ENCODE results near the gene MARCKS. TPM values are rescaled to one million over a fixed set of nuclear protein-coding genes. Genes with fewer than 3 reads are reported as not detected.

The MARCKS gene
- total and polyA plus RNA-seq, 10 of the 15 experiments (the other 5 are each of a cell fraction or from before 2014, with no cell fraction given): 29.0 to 164 (median 74.5) TPM

DNA sequence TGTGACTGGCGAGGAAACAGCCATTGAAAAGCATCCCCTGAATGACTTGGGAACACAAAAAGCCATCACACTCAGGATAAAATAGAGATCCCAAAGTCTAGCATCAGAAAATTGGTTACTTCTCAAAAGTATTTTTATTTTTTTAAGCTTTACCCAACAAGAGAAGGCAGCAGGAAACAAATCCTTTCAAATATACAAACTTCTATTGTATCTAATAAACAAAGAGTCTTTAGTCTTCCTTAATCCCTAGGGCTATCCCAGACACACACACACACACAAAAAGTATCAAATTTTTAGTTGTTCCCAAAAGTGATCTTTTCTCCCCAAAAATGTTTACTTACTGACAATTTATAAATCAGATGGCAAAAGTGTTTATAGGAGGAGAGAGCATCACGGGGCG is 33.2 kb upstream of the MARCKS start:
- SMC1A ChIA-PET (ENCODE audit: uncharacterized antibody, unreplicated experiment): interaction anchor here (0.9 to 1.4 kb wide), 2 partner anchors 56 to 68 kb away, joined by 3 read pairs; no protein-coding TSS in a partner anchor
- no peak overlapping the region for H3K27ac ChIP-seq (ENCODE audit: control insufficient read depth, insufficient read depth)
- ATAC-seq (no peak), DNase-seq (ENCODE audit: low read depth, low spot score) (no peak), FAIRE-seq (no peak)
- POLR2A ChIA-PET: no interaction called here
- no peaks in the 10 kb centered on the region for H4K20me1 ChIP-seq (ENCODE audit: control insufficient read depth, insufficient read depth)
- no peaks in the 10 kb centered on the region for H3K79me2 ChIP-seq (ENCODE audit: control insufficient read depth, insufficient read depth, low read length)
- H3K4me3 ChIP-seq: no peak overlapping the region
- 91% methylated on average over 3 of the region's 3 CpGs for WGBS (ENCODE audit: insufficient coverage, insufficient replicate concordance, low lambda C conversion rate, missing lambda C conversion rate)
- H2AFZ ChIP-seq (ENCODE audit: control insufficient read depth, low read depth, low read length): no peak overlapping the region
- H3K9ac ChIP-seq (ENCODE audit: control insufficient read depth, insufficient read depth, low read length): no peak overlapping the region
- no peaks in the 10 kb centered on the region for H3K27me3 ChIP-seq (replicated peaks in 1 of 2; ENCODE audit: control insufficient read depth in 2 of 2, insufficient read depth in 2 of 2, low read length in 1 of 2)
- BruUV-seq (replicated peaks): no TSS peak
- RAD21 ChIA-PET (ENCODE audit: unreplicated experiment): no interaction called here
- no peak overlapping the region for H3K4me2 ChIP-seq (ENCODE audit: control insufficient read depth, insufficient read depth)
- no peaks in the 10 kb centered on the region for H3K9me3 ChIP-seq (replicated peaks; ENCODE audit: control insufficient read depth, insufficient read depth, low read length)
- CTCF ChIA-PET: interaction anchor here (0.6 to 1.9 kb wide), 2 partner anchors 19 to 37 kb away, joined by 5 to 7 read pairs; no protein-coding TSS in a partner anchor
- in situ Hi-C loops (cut with MboI): no loop called here
- intact Hi-C loops (cut with micrococcal nuclease; ENCODE audit: unreplicated experiment): no loop called here
- H3K36me3 ChIP-seq (ENCODE audit: control insufficient read depth in 2 of 2, insufficient read depth in 2 of 2, low read length in 1 of 2): no peaks in the 10 kb centered on the region
- no peaks in the 10 kb centered on the region for H3K4me1 ChIP-seq (ENCODE audit: control insufficient read depth, insufficient read depth, low read length)
- TF ChIP-seq, protein P1, sequence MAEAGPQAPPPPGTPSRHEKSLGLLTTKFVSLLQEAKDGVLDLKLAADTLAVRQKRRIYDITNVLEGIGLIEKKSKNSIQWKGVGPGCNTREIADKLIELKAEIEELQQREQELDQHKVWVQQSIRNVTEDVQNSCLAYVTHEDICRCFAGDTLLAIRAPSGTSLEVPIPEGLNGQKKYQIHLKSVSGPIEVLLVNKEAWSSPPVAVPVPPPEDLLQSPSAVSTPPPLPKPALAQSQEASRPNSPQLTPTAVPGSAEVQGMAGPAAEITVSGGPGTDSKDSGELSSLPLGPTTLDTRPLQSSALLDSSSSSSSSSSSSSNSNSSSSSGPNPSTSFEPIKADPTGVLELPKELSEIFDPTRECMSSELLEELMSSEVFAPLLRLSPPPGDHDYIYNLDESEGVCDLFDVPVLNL (IDR thresholded peaks at IDR 0.05; ENCODE audit: low read depth, low read length): no peak
- TF ChIP-seq ESRRA (IDR thresholded peaks at IDR 0.05; ENCODE audit: low read length) (no peak), HDAC6 (IDR thresholded peaks at IDR 0.05; ENCODE audit: unreplicated experiment) (no peak), ZNF274 (IDR thresholded peaks at IDR 0.05; ENCODE audit: insufficient read depth, insufficient read length) (no peak), GATAD2B (conservative IDR thresholded peaks at IDR 0.05; ENCODE audit: low read depth) (no peak), PAX5 (IDR thresholded peaks at IDR 0.05; ENCODE audit: borderline replicate concordance, low read depth, low read length) (no peak), RAD21 (IDR thresholded peaks at IDR 0.05; ENCODE audit: insufficient read depth, low read depth, low read length) (no peak), ZNF24 (IDR thresholded peaks at IDR 0.05) (no peak), NFXL1 (IDR thresholded peaks at IDR 0.05; ENCODE audit: borderline replicate concordance) (no peak), JUND (IDR thresholded peaks at IDR 0.05; ENCODE audit: low read depth, low read length) (no peak), SRF (IDR thresholded peaks at IDR 0.05; ENCODE audit: low read depth in 2 of 2, low read length in 2 of 2) (no peak), MTA2 (IDR thresholded peaks at IDR 0.05; ENCODE audit: low read depth) (no peak), RCOR1 (conservative IDR thresholded peaks at IDR 0.05; ENCODE audit: low read depth, low read length) (no peak), ZSCAN29 (IDR thresholded peaks at IDR 0.05) (no peak), CBX5 (IDR thresholded peaks at IDR 0.05; ENCODE audit: low read depth) (no peak)
- TF ChIP-seq, protein P2, sequence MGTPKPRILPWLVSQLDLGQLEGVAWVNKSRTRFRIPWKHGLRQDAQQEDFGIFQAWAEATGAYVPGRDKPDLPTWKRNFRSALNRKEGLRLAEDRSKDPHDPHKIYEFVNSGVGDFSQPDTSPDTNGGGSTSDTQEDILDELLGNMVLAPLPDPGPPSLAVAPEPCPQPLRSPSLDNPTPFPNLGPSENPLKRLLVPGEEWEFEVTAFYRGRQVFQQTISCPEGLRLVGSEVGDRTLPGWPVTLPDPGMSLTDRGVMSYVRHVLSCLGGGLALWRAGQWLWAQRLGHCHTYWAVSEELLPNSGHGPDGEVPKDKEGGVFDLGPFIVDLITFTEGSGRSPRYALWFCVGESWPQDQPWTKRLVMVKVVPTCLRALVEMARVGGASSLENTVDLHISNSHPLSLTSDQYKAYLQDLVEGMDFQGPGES (IDR thresholded peaks at IDR 0.05): no peak
- TF ChIP-seq, protein P3, sequence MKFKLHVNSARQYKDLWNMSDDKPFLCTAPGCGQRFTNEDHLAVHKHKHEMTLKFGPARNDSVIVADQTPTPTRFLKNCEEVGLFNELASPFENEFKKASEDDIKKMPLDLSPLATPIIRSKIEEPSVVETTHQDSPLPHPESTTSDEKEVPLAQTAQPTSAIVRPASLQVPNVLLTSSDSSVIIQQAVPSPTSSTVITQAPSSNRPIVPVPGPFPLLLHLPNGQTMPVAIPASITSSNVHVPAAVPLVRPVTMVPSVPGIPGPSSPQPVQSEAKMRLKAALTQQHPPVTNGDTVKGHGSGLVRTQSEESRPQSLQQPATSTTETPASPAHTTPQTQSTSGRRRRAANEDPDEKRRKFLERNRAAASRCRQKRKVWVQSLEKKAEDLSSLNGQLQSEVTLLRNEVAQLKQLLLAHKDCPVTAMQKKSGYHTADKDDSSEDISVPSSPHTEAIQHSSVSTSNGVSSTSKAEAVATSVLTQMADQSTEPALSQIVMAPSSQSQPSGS (IDR thresholded peaks at IDR 0.05; ENCODE audit: low read length): no peak
- TF ChIP-seq, protein P4, sequence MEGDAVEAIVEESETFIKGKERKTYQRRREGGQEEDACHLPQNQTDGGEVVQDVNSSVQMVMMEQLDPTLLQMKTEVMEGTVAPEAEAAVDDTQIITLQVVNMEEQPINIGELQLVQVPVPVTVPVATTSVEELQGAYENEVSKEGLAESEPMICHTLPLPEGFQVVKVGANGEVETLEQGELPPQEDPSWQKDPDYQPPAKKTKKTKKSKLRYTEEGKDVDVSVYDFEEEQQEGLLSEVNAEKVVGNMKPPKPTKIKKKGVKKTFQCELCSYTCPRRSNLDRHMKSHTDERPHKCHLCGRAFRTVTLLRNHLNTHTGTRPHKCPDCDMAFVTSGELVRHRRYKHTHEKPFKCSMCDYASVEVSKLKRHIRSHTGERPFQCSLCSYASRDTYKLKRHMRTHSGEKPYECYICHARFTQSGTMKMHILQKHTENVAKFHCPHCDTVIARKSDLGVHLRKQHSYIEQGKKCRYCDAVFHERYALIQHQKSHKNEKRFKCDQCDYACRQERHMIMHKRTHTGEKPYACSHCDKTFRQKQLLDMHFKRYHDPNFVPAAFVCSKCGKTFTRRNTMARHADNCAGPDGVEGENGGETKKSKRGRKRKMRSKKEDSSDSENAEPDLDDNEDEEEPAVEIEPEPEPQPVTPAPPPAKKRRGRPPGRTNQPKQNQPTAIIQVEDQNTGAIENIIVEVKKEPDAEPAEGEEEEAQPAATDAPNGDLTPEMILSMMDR (IDR thresholded peaks at IDR 0.05 in 2 of 3, conservative IDR thresholded peaks at IDR 0.05 in 1 of 3; ENCODE audit: control insufficient read depth in 2 of 3, extremely low read depth in 1 of 3, insufficient read depth in 1 of 3, low read depth in 3 of 3, low read length in 3 of 3): no peak
- TF ChIP-seq, protein P5, sequence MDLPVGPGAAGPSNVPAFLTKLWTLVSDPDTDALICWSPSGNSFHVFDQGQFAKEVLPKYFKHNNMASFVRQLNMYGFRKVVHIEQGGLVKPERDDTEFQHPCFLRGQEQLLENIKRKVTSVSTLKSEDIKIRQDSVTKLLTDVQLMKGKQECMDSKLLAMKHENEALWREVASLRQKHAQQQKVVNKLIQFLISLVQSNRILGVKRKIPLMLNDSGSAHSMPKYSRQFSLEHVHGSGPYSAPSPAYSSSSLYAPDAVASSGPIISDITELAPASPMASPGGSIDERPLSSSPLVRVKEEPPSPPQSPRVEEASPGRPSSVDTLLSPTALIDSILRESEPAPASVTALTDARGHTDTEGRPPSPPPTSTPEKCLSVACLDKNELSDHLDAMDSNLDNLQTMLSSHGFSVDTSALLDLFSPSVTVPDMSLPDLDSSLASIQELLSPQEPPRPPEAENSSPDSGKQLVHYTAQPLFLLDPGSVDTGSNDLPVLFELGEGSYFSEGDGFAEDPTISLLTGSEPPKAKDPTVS (IDR thresholded peaks at IDR 0.05; ENCODE audit: low read depth, low read length): no peak
